HepG2 (cell line): Measurements from ENCODE around the gene GATD1. TPM values are rescaled to one million over a fixed set of nuclear protein-coding genes. Genes with fewer than 3 reads are reported as not detected.

Experiments used
- CENPT ChIP-seq: sonication (generic); formaldehyde crosslinking; IDR thresholded peaks from 2 replicates; pipeline ENCODE4 v1.8.0; 2022; ENCODE audit warnings: low read depth, mild to moderate bottlenecking, moderate library complexity, missing genetic modification reagents
- FOXM1 ChIP-seq: sonication (generic); formaldehyde crosslinking; IDR thresholded peaks from 2 replicates; pipeline ENCODE4 v1.5.0; 2020; ENCODE audit warnings: missing genetic modification reagents
- HMGA1 ChIP-seq: sonication (generic); formaldehyde crosslinking; conservative IDR thresholded peaks from 2 replicates; pipeline ENCODE4 v1.4.0; 2020; ENCODE audit warnings: missing genetic modification reagents
- KAT8 ChIP-seq: IDR thresholded peaks from 2 replicates; pipeline ENCODE4 v1.6.1; 2016; ENCODE audit warnings: missing genetic modification reagents, missing compliant biosample characterization
- MEIS2 ChIP-seq: sonication (generic); formaldehyde crosslinking; IDR thresholded peaks from 2 replicates; pipeline ENCODE4 v1.9.0; 2021; ENCODE audit warnings: mild to moderate bottlenecking, missing genetic modification reagents
- MXI1 ChIP-seq: IDR thresholded peaks from 3 replicates; pipeline ENCODE4 v1.6.1; 2012; ENCODE audit warnings: low read depth, low read length, inconsistent platforms, borderline replicate concordance
- NFRKB ChIP-seq: fragments of 450-650 bp; IDR thresholded peaks from 2 replicates; pipeline ENCODE4 v1.6.1; 2017
- NR1H2 ChIP-seq: sonication (generic); formaldehyde crosslinking; IDR thresholded peaks from 2 replicates; pipeline ENCODE4 v1.8.1; 2022; ENCODE audit warnings: low read depth, missing genetic modification reagents, borderline replicate concordance
- RNF2 ChIP-seq: fragments of 450-650 bp; conservative IDR thresholded peaks from 2 replicates; pipeline ENCODE4 v1.6.1; 2016; ENCODE audit warnings: low read depth
- SALL2 ChIP-seq: sonication (generic); formaldehyde crosslinking; IDR thresholded peaks from 2 replicates; pipeline ENCODE4 v1.8.1; 2023; ENCODE audit warnings: mild to moderate bottlenecking, missing genetic modification reagents, inconsistent platforms
- YY1 ChIP-seq: IDR thresholded peaks from 2 replicates; pipeline ENCODE4 v1.6.1; 2011; ENCODE audit warnings: low read length, low read depth, moderate library complexity, mild to moderate bottlenecking; ENCODE audit not compliant: insufficient read depth, insufficient replicate concordance
- ZFYVE20 ChIP-seq: sonication (generic); formaldehyde crosslinking; IDR thresholded peaks from 2 replicates; pipeline ENCODE4 v1.8.0; 2023; ENCODE audit warnings: low read depth, mild to moderate bottlenecking, moderate library complexity, missing genetic modification reagents, borderline replicate concordance
- ZIK1 ChIP-seq: sonication (generic); formaldehyde crosslinking; IDR thresholded peaks from 2 replicates; pipeline ENCODE4 v1.5.0; 2020; ENCODE audit warnings: mild to moderate bottlenecking, low read depth, missing genetic modification reagents, borderline replicate concordance
- ZMAT3 ChIP-seq: sonication (generic); formaldehyde crosslinking; conservative IDR thresholded peaks from 2 replicates; pipeline ENCODE4 v1.7.0; 2021; ENCODE audit warnings: missing genetic modification reagents
- ZNF335 ChIP-seq: sonication (generic); formaldehyde crosslinking; IDR thresholded peaks from 2 replicates; pipeline ENCODE4 v1.4.0; 2020; ENCODE audit warnings: missing genetic modification reagents
- ZNF367 ChIP-seq: sonication (generic); formaldehyde crosslinking; IDR thresholded peaks from 2 replicates; pipeline ENCODE4 v1.4.0; 2020; ENCODE audit warnings: missing genetic modification reagents, borderline replicate concordance
- ZNF431 ChIP-seq: sonication (generic); formaldehyde crosslinking; IDR thresholded peaks from 2 replicates; pipeline ENCODE4 v1.9.0; 2022; ENCODE audit warnings: missing genetic modification reagents, low read depth, mild to moderate bottlenecking, borderline replicate concordance
- ZNF441 ChIP-seq: sonication (generic); formaldehyde crosslinking; IDR thresholded peaks from 2 replicates; pipeline ENCODE4 v1.7.0; 2021; ENCODE audit warnings: missing genetic modification reagents, borderline replicate concordance
- ZNF549 ChIP-seq: sonication (generic); formaldehyde crosslinking; IDR thresholded peaks from 2 replicates; pipeline ENCODE4 v1.5.0; 2020; ENCODE audit warnings: missing genetic modification reagents
- ZNF607 ChIP-seq: sonication (generic); formaldehyde crosslinking; IDR thresholded peaks from 2 replicates; pipeline ENCODE4 v1.5.1; 2020; ENCODE audit warnings: missing genetic modification reagents, mild to moderate bottlenecking, borderline replicate concordance
- ZNF615 ChIP-seq: sonication (generic); formaldehyde crosslinking; IDR thresholded peaks from 2 replicates; pipeline ENCODE4 v1.5.0; 2020; ENCODE audit warnings: mild to moderate bottlenecking, missing genetic modification reagents, borderline replicate concordance
- ZZZ3 ChIP-seq: sonication (generic); formaldehyde crosslinking; IDR thresholded peaks from 2 replicates; pipeline ENCODE4 v1.4.0; 2020; ENCODE audit warnings: missing genetic modification reagents, mild to moderate bottlenecking, borderline replicate concordance
- polyA plus RNA-seq, 8 experiments: library from polyadenylated mRNA; depleted of rRNA in 3 of 8; stranded (reverse) in 7 of 8; unstranded in 1 of 8; fragments of >200 nt; fragmentation: Illumina TruSeq in 4 of 8; extraction: Trizol in 4 of 8; gene quantifications; 2 replicates each; pipeline versions ENCODE4 v1.2.1 to v1.2.3, GENCODE V29; 2011 to 2016; ENCODE audit warnings: low read depth in 4 of 8, missing spikeins in 1 of 8, mixed read lengths in 1 of 8; ENCODE audit not compliant: insufficient read depth in 1 of 8
- total RNA-seq, 5 experiments: library from RNA; depleted of rRNA; stranded (reverse); fragments of >200 nt; fragmentation: Illumina TruSeq; extraction: Trizol; gene quantifications; 2 replicates each; pipeline ENCODE4 v1.2.3, GENCODE V29; 2016; ENCODE audit warnings: low read depth in 1 of 5
- TF ChIP-seq, protein P1 (sequence below): sonication (generic); formaldehyde crosslinking; IDR thresholded peaks from 2 replicates; pipeline ENCODE4 v1.4.0; 2020; ENCODE audit warnings: missing genetic modification reagents, borderline replicate concordance
- TF ChIP-seq, protein P2 (sequence below): sonication (generic); formaldehyde crosslinking; IDR thresholded peaks from 2 replicates; pipeline ENCODE4 v1.5.1; 2020; ENCODE audit warnings: missing genetic modification reagents, mild to moderate bottlenecking, borderline replicate concordance

GATD1 gene
- total and polyA plus RNA-seq, 2 of the 13 experiments (the other 11 are each of a cell fraction or from before 2014, with no cell fraction given), result 31.3 to 60.5 TPM

DNA sequence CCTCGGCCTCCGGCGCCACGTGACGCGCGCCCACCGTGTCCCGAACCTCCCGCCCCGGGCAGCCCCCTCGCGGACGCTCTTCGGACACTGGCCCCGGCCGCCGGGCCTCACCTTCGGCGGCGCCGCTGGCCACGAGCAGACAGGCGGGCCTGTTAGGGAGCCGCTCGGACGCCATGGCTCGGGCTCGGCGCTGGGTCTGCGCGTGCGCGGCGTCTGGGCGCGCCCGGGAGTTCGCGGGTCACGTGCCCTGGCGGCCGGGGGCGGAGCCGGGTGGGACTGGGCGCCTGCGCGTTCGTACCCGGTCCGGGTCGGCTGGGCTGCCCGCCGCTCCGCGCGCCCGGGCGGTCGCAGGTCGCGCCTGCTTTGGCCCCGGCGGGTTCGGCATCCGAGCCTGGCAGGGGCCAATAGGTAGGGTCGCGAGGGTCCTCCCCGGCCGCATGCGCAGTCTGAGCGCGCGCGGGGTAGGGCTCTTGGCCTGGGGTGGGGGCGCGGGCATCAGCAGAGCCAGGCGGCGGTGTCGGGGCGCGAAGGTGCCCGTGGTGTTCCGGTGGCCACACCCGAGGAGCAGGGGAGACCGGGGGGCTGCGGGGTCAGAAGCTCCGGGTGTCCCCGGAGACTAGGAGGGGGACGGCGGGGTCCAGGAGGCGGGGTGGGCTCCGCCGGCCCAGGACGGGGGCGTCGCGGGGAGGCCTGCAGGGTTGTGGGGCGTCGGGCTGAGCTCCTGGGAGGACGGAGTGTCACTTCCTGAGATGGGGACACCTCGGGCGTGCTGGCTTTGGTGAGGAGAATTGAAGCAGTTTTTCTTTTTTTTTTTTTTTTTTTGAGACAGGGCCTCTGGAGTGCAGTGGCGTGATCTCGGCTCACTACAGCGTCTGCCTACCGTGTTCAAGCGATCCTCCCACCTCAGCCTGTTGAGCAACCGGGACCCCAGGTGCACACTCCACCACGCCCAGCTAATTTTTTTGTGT lies at the start of gene GATD1 (continued):
- TF ChIP-seq ZFYVE20 (CRISPR knock-in tag) (no peak), HMGA1 (CRISPR knock-in tag) (no peak), ZNF367 (CRISPR knock-in tag) (no peak), YY1 (peak; percentile 89), KAT8 (CRISPR knock-in tag) (no peak; the same call in 1 of the 2 replicates), FOXM1 (CRISPR knock-in tag) (peak; percentile 55; the same call in 1 of the 2 replicates), ZNF549 (CRISPR knock-in tag) (no peak), ZNF615 (CRISPR knock-in tag) (no peak), MXI1 (peak; percentile 75; the same call in 1 of the 3 replicates), ZNF431 (0 out of 2 replicates have a peak, but pooled peaks have one; percentile 67), ZZZ3 (CRISPR knock-in tag) (no peak), NFRKB (no peak), NR1H2 (no peak), ZNF441 (peak; percentile 77; the same call in 1 of the 2 replicates), SALL2 (peak; percentile 63; the same call in 1 of the 2 replicates), MEIS2 (CRISPR knock-in tag) (no peak), ZMAT3 (CRISPR knock-in tag) (0 out of 2 replicates have a peak, but pooled peaks have one; percentile 62), CENPT (CRISPR knock-in tag) (peak; percentile 84; the same call in 1 of the 2 replicates), ZNF335 (CRISPR knock-in tag) (0 out of 2 replicates have a peak, but pooled peaks have one; percentile 21), ZIK1 (CRISPR knock-in tag) (peak; percentile 78; the same call in 1 of the 2 replicates), RNF2 (no peak), ZNF607 (CRISPR knock-in tag) (peak; percentile 67; the same call in 1 of the 2 replicates)
- TF ChIP-seq, protein P1, sequence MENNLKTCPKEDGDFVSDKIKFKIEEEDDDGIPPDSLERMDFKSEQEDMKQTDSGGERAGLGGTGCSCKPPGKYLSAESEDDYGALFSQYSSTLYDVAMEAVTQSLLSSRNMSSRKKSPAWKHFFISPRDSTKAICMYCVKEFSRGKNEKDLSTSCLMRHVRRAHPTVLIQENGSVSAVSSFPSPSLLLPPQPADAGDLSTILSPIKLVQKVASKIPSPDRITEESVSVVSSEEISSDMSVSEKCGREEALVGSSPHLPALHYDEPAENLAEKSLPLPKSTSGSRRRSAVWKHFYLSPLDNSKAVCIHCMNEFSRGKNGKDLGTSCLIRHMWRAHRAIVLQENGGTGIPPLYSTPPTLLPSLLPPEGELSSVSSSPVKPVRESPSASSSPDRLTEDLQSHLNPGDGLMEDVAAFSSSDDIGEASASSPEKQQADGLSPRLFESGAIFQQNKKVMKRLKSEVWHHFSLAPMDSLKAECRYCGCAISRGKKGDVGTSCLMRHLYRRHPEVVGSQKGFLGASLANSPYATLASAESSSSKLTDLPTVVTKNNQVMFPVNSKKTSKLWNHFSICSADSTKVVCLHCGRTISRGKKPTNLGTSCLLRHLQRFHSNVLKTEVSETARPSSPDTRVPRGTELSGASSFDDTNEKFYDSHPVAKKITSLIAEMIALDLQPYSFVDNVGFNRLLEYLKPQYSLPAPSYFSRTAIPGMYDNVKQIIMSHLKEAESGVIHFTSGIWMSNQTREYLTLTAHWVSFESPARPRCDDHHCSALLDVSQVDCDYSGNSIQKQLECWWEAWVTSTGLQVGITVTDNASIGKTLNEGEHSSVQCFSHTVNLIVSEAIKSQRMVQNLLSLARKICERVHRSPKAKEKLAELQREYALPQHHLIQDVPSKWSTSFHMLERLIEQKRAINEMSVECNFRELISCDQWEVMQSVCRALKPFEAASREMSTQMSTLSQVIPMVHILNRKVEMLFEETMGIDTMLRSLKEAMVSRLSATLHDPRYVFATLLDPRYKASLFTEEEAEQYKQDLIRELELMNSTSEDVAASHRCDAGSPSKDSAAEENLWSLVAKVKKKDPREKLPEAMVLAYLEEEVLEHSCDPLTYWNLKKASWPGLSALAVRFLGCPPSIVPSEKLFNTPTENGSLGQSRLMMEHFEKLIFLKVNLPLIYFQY (CRISPR knock-in tag), result no peak
- TF ChIP-seq, protein P2, sequence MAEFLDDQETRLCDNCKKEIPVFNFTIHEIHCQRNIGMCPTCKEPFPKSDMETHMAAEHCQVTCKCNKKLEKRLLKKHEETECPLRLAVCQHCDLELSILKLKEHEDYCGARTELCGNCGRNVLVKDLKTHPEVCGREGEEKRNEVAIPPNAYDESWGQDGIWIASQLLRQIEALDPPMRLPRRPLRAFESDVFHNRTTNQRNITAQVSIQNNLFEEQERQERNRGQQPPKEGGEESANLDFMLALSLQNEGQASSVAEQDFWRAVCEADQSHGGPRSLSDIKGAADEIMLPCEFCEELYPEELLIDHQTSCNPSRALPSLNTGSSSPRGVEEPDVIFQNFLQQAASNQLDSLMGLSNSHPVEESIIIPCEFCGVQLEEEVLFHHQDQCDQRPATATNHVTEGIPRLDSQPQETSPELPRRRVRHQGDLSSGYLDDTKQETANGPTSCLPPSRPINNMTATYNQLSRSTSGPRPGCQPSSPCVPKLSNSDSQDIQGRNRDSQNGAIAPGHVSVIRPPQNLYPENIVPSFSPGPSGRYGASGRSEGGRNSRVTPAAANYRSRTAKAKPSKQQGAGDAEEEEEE (CRISPR knock-in tag), result no peak
